ENCODE measurements around the gene PHKA1. TPM values are rescaled to one million over a fixed set of nuclear protein-coding genes. Genes with fewer than 3 reads are reported as not detected.

Gene PHKA1
- total RNA-seq, 4 donors from 2014 or later: 0.76 to 4.0 (median 2.5) TPM

DNA sequence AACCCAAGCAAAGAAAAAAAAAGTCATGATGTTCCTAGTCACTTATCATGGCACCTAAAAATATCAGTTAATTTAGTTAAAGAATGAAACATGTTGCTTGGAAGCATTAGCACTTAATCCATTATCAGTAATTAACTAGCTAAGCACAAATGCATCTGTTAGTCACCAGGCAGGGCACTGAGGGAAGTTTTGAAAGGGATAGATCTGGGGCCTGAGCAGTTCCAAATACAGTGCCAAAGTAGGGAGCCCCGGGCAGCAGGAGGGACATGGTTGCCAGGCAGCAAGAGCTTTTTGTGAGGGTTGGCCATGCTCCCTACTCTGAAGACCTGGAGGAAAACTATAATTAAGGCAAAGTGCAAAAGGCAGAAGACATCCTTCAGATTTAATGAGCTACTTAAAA lies 62.0 kb downstream of the PHKA1 start:
- H3K4me3 ChIP-seq (ENCODE audit: low read depth, poor library complexity, severe bottlenecking): no peak overlapping the region
- intact Hi-C loops (cut with DNase I; ENCODE audit: low total_unique reads): no loop called here
- no peak for DNase-seq (ENCODE audit: low spot score in 2 of 2)
- TF ChIP-seq, protein P1, sequence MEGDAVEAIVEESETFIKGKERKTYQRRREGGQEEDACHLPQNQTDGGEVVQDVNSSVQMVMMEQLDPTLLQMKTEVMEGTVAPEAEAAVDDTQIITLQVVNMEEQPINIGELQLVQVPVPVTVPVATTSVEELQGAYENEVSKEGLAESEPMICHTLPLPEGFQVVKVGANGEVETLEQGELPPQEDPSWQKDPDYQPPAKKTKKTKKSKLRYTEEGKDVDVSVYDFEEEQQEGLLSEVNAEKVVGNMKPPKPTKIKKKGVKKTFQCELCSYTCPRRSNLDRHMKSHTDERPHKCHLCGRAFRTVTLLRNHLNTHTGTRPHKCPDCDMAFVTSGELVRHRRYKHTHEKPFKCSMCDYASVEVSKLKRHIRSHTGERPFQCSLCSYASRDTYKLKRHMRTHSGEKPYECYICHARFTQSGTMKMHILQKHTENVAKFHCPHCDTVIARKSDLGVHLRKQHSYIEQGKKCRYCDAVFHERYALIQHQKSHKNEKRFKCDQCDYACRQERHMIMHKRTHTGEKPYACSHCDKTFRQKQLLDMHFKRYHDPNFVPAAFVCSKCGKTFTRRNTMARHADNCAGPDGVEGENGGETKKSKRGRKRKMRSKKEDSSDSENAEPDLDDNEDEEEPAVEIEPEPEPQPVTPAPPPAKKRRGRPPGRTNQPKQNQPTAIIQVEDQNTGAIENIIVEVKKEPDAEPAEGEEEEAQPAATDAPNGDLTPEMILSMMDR (IDR thresholded peaks at IDR 0.05): no peak
- no peak for TF ChIP-seq POLR2A (IDR thresholded peaks at IDR 0.05)
- 47 to 60% methylated on average over 1 of the region's 1 CpG for WGBS, 2 donors

DNA sequence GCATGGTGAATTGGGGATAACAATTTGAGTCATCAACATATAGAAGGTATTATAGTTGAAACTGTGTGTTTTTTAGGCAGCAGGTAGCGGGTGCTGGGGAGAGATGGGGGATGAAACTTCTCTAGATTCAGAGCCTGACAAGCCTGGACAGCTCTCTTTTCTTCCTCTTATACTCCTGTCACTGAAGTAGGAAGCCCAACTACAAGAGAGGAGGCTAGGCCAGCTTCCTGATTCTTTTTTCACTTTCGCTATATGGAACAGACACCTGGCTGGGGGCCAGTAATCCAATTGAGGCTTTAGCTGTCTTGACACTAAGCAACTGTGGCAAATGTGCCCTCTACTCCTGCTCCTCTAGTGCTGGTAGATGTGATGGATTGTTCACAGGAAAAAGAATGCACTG lies 69.2 kb downstream of the PHKA1 start:
- TF ChIP-seq, protein P1 (IDR thresholded peaks at IDR 0.05): no peak
- no peak for TF ChIP-seq POLR2A (IDR thresholded peaks at IDR 0.05)
- no peak overlapping the region for H3K4me3 ChIP-seq (ENCODE audit: low read depth, poor library complexity, severe bottlenecking)
- intact Hi-C loops (cut with DNase I; ENCODE audit: low total_unique reads): no loop called here
- WGBS, 2 donors: 36 to 87% methylated on average over 2 of the region's 2 CpGs
- no peak for DNase-seq (ENCODE audit: low spot score in 2 of 2)

DNA sequence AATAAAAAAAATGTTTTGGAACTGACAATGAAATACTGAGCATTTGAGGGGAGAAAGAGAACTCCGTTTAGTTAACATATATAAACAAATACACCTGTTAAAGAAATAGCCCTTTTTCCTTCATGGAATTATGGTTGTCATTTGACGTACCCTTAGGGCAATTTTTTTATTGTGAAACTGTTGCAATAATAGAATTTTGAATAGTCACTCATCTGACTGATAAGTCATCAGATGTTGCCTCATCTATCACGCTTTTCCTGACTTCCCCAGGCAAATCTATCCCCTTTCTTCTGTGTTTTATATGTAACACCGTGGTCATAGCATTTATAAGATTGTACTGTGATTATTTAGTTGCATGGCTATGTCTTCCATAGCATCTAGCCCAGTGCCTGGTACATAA lies 72.5 kb downstream of the PHKA1 start:
- 75 to 85% methylated on average over 4 of the region's 4 CpGs for WGBS, 2 donors
- intact Hi-C loops (cut with DNase I; ENCODE audit: low total_unique reads): no loop called here
- no peak for DNase-seq (ENCODE audit: low spot score in 2 of 2)
- H3K4me3 ChIP-seq (ENCODE audit: low read depth, poor library complexity, severe bottlenecking): no peak overlapping the region
- TF ChIP-seq POLR2A (IDR thresholded peaks at IDR 0.05): no peak
- TF ChIP-seq, protein P1 (IDR thresholded peaks at IDR 0.05): no peak

DNA sequence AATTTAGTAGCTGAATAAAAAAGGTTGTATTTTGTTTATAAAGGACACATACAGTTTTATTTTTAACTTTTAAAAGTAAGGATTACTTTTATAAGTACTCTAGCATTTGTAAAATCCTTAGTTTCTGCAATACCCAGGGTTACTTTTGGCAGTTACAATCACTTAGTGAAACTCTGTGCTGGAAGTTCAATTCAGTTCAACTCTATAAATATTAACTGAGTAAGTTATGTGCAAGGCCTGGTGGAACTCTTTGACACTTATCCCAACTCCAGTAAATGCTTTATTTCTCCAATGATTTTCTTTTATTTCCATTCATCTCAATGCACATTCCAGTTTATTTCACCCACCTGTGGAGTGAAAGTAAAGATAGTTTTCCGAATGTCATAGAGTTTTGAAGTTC lies 78.2 kb downstream of the PHKA1 start:
- no peak overlapping the region for H3K4me3 ChIP-seq (ENCODE audit: low read depth, poor library complexity, severe bottlenecking)
- no peak for DNase-seq (ENCODE audit: low spot score in 2 of 2)
- intact Hi-C loops (cut with DNase I; ENCODE audit: low total_unique reads): no loop called here
- no peak for TF ChIP-seq POLR2A (IDR thresholded peaks at IDR 0.05)
- TF ChIP-seq, protein P1 (IDR thresholded peaks at IDR 0.05): no peak
- WGBS, 2 donors: 74 to 81% methylated on average over 1 of the region's 1 CpG

DNA sequence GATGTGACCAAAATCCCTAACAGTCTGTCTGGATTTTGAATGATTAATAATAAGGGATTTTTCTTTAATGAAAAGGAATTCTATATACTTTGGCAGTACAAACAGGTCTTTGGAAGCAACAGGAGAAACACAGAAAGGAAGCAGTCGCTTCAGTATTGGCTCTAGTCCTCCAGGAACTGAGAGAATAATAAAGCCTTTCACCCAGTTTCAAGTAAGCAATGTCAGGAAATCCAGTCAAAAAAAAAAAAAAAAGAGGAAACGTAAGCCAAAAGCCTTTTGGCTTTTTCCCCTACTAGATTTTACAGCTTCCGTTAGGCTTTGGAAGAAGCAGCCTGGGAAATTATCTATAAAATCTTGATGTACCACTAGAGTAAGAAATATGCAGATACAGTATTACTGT lies 79.8 kb downstream of the PHKA1 start:
- DNase-seq (ENCODE audit: low spot score in 2 of 2): no peak
- TF ChIP-seq POLR2A (IDR thresholded peaks at IDR 0.05): no peak
- TF ChIP-seq, protein P1 (IDR thresholded peaks at IDR 0.05): no peak
- WGBS, 2 donors: 8 to 16% methylated on average over 3 of the region's 3 CpGs
- no peak overlapping the region for H3K4me3 ChIP-seq (ENCODE audit: low read depth, poor library complexity, severe bottlenecking)
- intact Hi-C loops (cut with DNase I; ENCODE audit: low total_unique reads): no loop called here

DNA sequence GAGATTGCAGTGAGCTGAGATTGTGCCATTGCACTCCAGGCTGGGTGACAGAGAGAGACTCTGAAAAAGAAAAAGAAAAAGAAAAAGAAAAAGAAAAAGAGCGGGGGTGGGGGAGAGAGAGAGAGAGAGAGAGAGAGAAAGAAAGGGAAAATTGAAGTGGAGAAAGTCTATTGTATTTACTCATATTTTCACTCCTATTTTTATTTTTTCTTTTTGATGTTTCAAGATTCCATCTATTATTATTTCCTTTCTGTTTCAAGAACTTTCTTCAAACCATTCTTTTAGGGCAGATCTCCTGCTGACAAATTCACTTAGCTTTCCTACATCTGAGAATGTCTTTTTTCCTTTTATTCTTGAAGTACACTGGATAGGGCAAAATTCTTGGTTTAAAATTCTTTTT lies 83.9 kb downstream of the PHKA1 start:
- no peak overlapping the region for H3K4me3 ChIP-seq (ENCODE audit: low read depth, poor library complexity, severe bottlenecking)
- TF ChIP-seq, protein P1 (IDR thresholded peaks at IDR 0.05): no peak
- no peak for TF ChIP-seq POLR2A (IDR thresholded peaks at IDR 0.05)
- WGBS, 2 donors: 69 to 100% methylated on average over 1 of the region's 1 CpG
- intact Hi-C loops (cut with DNase I; ENCODE audit: low total_unique reads): no loop called here
- DNase-seq (ENCODE audit: low spot score in 2 of 2): no peak

Measured in lower leg skin (tissue), 4 donors.